ENCODE data around the gene YIPF1.

Gene YIPF1

GRCh38 chr1:53804791-53805505 is 84.6 kb downstream of the YIPF1 start:
- in situ Hi-C loops (cut with HindIII; ENCODE audit: low sequenced_read_pairs) = no loop called here
- H3K4me3 ChIP-seq (ENCODE audit: low read depth, low read length) = no peak overlapping the region
- TF ChIP-seq CTCF (IDR thresholded peaks at IDR 0.05; ENCODE audit: low read depth, low read length, missing control alignments) = no peak
- DNase-seq (ENCODE audit: low read depth) = no peak

GRCh38 chr1:53804181-53804580 is 85.4 kb downstream of the YIPF1 start:
- no peak overlapping the region for H3K4me3 ChIP-seq (ENCODE audit: low read depth, low read length)
- DNase-seq (ENCODE audit: low read depth) = no peak
- in situ Hi-C loops (cut with HindIII; ENCODE audit: low sequenced_read_pairs) = no loop called here
- TF ChIP-seq CTCF (IDR thresholded peaks at IDR 0.05; ENCODE audit: low read depth, low read length, missing control alignments) = no peak

Measured in astrocyte of the cerebellum (primary cell).